GM23248 (cell line): ENCODE results near the gene RSAD2.

ENCODE experiments used
- EZH2 ChIP-seq: fragments of 200-600 bp; sonication (generic); IDR thresholded peaks from 2 replicates; pipeline ENCODE4 v1.6.1; 2018; ENCODE audit warnings: antibody characterized with exemption, mild to moderate bottlenecking; ENCODE audit not compliant: insufficient read depth, poor library complexity, severe bottlenecking
- EZH2phosphoT487 ChIP-seq: fragments of 200-600 bp; sonication (generic); IDR thresholded peaks from 2 replicates; pipeline ENCODE4 v1.6.1; 2018; ENCODE audit warnings: antibody characterized with exemption, moderate library complexity, mild to moderate bottlenecking, low read depth; ENCODE audit not compliant: insufficient read depth

DNA sequence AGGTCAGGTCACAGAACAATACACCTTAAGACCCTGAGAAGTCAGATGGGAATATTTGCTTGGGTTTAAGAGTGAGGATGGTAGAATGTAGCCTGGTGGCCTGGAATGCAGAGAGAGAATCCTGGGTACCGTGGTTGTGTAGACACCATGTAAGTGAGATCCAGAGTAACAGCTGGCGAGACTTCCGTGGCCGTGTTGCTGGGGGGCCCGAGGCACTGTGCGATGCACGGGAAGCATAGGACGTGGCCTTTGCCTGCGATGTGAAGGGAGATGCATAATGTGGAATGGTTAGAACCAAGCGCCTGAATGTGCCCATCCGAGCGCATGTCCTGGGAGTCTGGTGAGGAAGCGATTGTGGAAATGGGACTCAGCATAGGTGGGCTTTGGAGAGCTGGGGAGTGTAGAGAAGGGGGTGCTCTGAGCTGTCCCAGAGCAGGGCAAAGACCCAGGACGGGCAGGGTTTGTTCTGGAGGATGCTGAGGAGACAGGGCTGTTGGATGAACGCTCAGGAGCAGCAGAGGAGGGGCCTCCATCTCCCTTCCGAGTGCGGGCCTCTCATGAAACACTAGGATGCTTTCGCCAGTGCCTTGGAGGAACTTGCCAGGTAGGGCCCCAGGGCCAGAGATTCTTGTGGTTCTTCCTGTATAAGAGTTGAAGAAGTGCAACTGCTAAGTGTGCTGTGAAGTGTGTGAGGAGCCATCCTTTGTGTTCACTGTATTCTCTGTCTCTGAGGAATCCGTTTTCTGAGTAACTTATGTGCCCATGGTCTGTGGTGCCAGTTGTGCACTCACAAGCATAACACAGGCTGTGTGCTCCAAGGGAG is 46.7 kb downstream of the RSAD2 start:
- TF ChIP-seq EZH2 (no peak), EZH2phosphoT487 (no peak)
